Skin of body (tissue), 2 donors: ENCODE data around the gene HSPH1. TPM values are rescaled to one million over a fixed set of nuclear protein-coding genes. Genes with fewer than 3 reads are reported as not detected.

Experiments used
- DNase-seq: peaks from one replicate; lab custom pipeline; 2025; lab: John Stamatoyannopoulos, UW
- total RNA-seq: library from RNA; depleted of rRNA; stranded (reverse); fragments of >200 nt; gene quantifications from one replicate; pipeline ENCODE4 v1.2.3, GENCODE V29; 2014

Gene HSPH1
- 64.7 TPM for total RNA-seq

- peak; percentile 96 for DNase-seq
Observed at GRCh38 chr13:31161557-31162150, at the start of gene HSPH1. Gene HSPH1 (minus strand): TSS chr13:31161904. CDS start chr13:31161582, 322 bp downstream.

GRCh38 chr13:31209841-31210210 lies 48.1 kb upstream of the HSPH1 start:
- peak; percentile 63 for DNase-seq

DNA sequence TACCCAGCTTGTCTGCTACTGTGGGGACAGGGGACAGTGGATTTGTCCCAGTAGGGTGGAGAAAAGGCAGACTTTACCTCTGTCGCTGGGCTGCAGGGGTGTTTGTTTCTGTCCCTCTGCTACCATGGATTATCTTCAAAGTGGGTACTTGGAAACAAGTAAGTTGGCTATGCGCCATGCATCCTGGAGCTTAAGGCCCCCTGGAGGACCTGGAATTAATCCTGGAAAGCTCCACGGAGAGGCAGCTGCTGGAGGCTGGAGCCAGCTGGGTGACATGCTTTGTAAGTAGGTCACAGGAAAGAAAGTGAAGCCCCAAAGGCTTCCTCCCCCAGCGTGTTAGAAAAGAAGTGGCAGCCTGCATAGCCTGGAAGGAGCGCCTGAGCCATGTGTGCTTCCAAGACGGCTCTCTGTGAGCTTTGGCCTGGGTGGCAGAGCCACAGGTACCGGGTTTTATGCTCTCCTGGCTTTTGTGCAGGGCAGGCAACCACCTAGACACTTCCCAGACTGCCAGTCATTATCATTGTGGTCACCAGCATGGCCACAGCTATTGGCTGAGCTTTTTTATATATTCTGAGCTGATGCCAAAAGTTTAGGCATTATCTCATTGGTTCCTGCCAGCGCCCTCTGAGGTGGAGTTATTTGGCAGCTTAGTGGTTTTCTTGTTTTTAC lies 47.6 kb upstream of the HSPH1 start:
- DNase-seq, result peak; percentile 73

DNA sequence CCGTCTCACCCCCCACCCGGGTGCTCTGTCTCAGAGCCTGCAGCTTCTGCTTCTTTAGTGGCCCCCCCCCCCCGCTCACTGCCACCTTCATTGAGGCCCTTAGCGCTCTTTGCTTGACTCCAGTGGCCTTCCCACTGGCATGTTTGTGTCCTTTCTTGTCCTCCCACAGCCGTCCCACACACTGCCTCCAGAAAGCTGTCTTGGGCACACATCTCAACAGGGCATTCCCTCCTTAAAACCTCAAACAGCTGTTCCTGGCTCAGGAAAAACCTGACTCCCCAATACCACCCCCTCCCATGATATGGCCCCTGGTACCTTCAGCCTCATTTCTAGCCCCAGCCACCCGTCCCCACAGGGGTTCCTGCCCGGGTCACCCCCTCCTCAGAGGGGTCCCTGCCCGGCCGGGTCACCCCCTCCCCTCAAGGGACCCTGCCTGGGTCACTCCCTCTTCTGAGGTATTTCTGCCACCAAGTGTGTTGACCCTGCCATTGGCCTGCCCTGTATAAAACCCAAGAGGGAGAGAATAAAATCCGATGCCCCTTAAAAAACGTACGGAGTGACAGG lies 46.9 kb upstream of the HSPH1 start:
- no peak for DNase-seq

GRCh38 chr13:31207661-31208552 lies 46.2 kb upstream of the HSPH1 start:
- DNase-seq, result peak; percentile 30

DNA sequence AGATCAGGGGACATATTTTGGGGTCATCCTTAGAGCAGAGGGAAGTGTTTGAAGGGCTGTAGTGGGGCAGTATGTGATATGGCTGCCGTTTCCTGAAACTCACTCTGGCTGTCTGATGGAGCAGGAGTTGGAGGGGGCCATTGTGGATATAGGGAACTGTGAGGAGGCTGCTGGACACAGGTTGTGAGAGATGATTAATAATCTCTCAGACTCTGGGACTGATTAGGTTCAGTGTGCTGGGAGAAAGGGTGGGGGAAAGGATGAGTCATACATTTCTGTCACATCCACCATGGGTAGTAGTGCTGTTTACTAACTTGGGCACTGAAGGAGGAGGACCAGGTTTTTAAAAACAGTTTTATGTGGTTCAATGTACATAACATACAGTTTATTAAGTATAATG lies 42.9 kb upstream of the HSPH1 start:
- peak; percentile 12 for DNase-seq

- DNase-seq, result peak; percentile 11
Observed at GRCh38 chr13:31201341-31202031, 39.8 kb upstream of the HSPH1 start.

DNA sequence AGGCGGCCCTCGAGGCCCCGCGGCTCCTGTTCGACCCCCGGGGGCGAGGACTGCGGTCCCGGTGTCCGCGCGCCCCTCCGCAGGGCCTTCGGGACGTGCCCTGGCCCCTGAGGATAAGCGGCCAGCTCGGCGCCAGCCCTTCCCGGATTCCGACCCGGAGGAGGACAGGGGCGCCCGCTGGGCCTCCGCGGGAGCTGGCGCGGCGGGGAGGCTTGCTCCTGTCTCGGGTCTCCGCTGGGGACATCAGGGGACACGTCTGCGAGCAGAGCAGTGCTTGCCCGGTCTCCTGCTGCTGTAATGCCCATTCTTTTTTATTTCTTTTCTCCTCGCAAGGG lies 38.9 kb upstream of the HSPH1 start:
- peak; percentile 18 for DNase-seq

GRCh38 chr13:31199849-31200636 lies 38.3 kb upstream of the HSPH1 start, which contains the start of gene B3GLCT:
Gene B3GLCT (plus strand): TSS chr13:31199975. CDS start chr13:31200085, 110 bp downstream.
- peak; percentile 58 for DNase-seq

GRCh38 chr13:31199527-31199848 lies 37.8 kb upstream of the HSPH1 start:
- DNase-seq, result no peak

- no peak for DNase-seq
Observed at GRCh38 chr13:31198519-31198918, 36.8 kb upstream of the HSPH1 start.

- DNase-seq, result no peak
Observed at GRCh38 chr13:31196992-31197391, 35.3 kb upstream of the HSPH1 start.

- no peak for DNase-seq
Observed at GRCh38 chr13:31195616-31196015, 33.9 kb upstream of the HSPH1 start.

DNA sequence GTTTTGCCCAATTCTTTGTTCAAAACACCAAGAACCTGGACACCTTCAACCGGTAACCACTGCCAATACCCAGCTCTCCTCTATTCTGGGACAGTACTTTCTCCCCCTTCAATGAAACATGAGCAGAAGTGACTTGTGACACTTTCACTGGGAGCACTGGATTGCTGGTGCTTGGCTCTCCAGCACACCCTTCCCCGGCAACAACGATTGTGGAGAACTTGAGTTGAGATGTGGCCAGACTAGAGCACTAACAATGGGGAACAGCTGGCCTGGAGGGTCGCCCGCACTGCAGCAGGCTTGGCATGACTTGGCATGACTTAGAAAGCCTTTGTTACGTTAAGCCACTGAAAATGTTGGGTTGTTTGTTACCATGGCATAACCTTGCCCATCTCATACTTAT lies 30.6 kb upstream of the HSPH1 start:
- no peak for DNase-seq

DNA sequence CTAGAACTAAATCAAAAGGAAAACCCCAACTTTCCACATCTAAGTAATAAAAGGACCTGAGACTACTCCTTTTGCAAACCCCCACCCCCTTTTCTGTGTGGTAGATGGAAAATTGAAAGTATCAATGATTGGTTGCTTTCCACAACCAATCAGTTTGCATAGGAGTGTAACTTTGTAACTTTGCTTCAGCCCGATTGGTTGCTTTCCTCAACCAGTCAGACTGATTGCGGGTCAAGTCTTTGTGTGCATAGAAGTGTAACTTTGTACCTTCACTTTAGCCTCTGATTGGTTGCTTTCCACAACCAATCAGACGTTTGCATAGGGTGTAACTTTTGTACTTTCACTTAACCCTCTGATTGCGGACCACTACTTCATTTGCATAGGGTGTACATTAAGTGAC lies 30.0 kb upstream of the HSPH1 start:
- DNase-seq, result no peak

GRCh38 chr13:31184981-31185645 lies 23.4 kb upstream of the HSPH1 start:
- no peak for DNase-seq

- no peak for DNase-seq
Observed at GRCh38 chr13:31184451-31184850, 22.7 kb upstream of the HSPH1 start.

GRCh38 chr13:31182987-31183386 lies 21.3 kb upstream of the HSPH1 start:
- no peak for DNase-seq

- DNase-seq, result no peak
Observed at GRCh38 chr13:31179754-31180153, 18.1 kb upstream of the HSPH1 start.

GRCh38 chr13:31179241-31179640 lies 17.5 kb upstream of the HSPH1 start:
- DNase-seq, result no peak
